Panc1 (cell line): Measurements from ENCODE around the gene ATXN7L3.

Experiments
- POLR2AphosphoS5 ChIP-seq: IDR thresholded peaks from 2 replicates; pipeline ENCODE4 v1.6.1; 2012; ENCODE audit warnings: mild to moderate bottlenecking, low read depth, low read length, moderate library complexity
- SIN3A ChIP-seq: IDR thresholded peaks from 2 replicates; pipeline ENCODE4 v1.6.1; 2012; ENCODE audit warnings: low read depth, mild to moderate bottlenecking, low read length, moderate library complexity, borderline replicate concordance; ENCODE audit not compliant: insufficient read depth
- TCF7L2 ChIP-seq: IDR thresholded peaks from 2 replicates; pipeline ENCODE4 v1.6.1; 2011; ENCODE audit warnings: mild to moderate bottlenecking, low read depth, low read length, inconsistent platforms
- TF ChIP-seq, protein P1 (sequence below): fragments of 450-650 bp; IDR thresholded peaks from 2 replicates; pipeline ENCODE4 v1.5.1; 2017; ENCODE audit warnings: mild to moderate bottlenecking
- TF ChIP-seq, protein P2 (sequence below), 2 experiments: IDR thresholded peaks; 2 replicates each; pipeline ENCODE4 v1.6.1; 2011 to 2012; ENCODE audit warnings: low read depth in 2 of 2, control low read depth in 1 of 2, low read length in 1 of 2, mild to moderate bottlenecking in 1 of 2, moderate library complexity in 1 of 2; ENCODE audit not compliant: insufficient read depth in 1 of 2

DNA sequence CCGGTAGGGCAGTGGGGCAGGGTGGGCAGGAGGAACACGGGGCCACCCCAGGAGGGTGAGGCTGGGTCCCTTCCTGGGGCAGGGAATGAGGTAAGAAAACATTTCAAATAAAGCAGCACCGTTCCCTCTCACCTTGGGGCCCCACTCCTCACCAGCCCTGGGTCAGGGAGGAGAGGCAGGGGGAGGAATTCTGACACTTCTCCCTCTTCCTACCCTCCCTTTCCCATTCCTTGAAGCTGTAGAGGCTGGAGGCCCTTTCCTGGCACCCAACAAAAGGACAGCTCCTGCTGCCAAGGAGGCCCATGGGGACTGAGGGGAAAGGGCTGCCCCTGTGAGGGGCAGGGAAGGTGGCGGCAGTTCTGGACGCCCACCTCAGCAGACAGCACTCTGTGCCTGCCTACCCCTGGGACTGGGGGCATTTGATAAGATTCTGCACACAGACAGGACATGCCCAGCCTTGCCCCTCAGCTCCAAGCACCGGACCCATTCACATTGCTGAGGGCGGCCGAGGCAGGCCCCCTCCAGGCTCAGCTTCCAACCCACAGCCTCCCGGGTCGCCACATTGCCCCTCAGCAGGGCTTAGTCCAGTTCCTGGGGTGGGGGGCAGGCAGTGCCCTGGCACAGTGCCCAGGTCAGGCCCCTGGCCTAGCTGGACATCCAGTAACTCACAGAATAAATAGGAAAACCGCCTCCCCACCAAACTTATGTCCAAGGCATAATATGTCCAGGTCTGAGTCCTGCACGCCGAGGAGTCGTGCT lies 6.2 kb downstream of the ATXN7L3 start:
- TF ChIP-seq, protein P1, sequence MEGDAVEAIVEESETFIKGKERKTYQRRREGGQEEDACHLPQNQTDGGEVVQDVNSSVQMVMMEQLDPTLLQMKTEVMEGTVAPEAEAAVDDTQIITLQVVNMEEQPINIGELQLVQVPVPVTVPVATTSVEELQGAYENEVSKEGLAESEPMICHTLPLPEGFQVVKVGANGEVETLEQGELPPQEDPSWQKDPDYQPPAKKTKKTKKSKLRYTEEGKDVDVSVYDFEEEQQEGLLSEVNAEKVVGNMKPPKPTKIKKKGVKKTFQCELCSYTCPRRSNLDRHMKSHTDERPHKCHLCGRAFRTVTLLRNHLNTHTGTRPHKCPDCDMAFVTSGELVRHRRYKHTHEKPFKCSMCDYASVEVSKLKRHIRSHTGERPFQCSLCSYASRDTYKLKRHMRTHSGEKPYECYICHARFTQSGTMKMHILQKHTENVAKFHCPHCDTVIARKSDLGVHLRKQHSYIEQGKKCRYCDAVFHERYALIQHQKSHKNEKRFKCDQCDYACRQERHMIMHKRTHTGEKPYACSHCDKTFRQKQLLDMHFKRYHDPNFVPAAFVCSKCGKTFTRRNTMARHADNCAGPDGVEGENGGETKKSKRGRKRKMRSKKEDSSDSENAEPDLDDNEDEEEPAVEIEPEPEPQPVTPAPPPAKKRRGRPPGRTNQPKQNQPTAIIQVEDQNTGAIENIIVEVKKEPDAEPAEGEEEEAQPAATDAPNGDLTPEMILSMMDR = no peak
- TF ChIP-seq SIN3A (no peak), POLR2AphosphoS5 (no peak), TCF7L2 (no peak)
- TF ChIP-seq, protein P2, sequence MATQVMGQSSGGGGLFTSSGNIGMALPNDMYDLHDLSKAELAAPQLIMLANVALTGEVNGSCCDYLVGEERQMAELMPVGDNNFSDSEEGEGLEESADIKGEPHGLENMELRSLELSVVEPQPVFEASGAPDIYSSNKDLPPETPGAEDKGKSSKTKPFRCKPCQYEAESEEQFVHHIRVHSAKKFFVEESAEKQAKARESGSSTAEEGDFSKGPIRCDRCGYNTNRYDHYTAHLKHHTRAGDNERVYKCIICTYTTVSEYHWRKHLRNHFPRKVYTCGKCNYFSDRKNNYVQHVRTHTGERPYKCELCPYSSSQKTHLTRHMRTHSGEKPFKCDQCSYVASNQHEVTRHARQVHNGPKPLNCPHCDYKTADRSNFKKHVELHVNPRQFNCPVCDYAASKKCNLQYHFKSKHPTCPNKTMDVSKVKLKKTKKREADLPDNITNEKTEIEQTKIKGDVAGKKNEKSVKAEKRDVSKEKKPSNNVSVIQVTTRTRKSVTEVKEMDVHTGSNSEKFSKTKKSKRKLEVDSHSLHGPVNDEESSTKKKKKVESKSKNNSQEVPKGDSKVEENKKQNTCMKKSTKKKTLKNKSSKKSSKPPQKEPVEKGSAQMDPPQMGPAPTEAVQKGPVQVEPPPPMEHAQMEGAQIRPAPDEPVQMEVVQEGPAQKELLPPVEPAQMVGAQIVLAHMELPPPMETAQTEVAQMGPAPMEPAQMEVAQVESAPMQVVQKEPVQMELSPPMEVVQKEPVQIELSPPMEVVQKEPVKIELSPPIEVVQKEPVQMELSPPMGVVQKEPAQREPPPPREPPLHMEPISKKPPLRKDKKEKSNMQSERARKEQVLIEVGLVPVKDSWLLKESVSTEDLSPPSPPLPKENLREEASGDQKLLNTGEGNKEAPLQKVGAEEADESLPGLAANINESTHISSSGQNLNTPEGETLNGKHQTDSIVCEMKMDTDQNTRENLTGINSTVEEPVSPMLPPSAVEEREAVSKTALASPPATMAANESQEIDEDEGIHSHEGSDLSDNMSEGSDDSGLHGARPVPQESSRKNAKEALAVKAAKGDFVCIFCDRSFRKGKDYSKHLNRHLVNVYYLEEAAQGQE (IDR thresholded peaks at IDR 0.05; ENCODE audit: insufficient read depth in 1 of 2, low read depth in 2 of 2, low read length in 1 of 2) = no peak
